BJ (cell line): ENCODE results near the gene TRABD2B. TPM values are rescaled to one million over a fixed set of nuclear protein-coding genes. Genes with fewer than 3 reads are reported as not detected.

Experiments used
- CTCF ChIA-PET: fragments of 350-600 bp; formaldehyde crosslinking; extraction: SDS; loops from one replicate; lab custom pipeline; 2021; ENCODE audit warnings: antibody characterized with exemption, inconsistent platforms; lab: Yijun Ruan, JAX
- POLR2A ChIA-PET: fragments of 300-600 bp; sonication (Branson Sonifier 250); formaldehyde crosslinking; extraction: SDS; loops from one replicate; lab custom pipeline; 2021; ENCODE audit warnings: antibody characterized with exemption; lab: Charles Lee
- DNase-seq: peaks from one replicate; pipeline ENCODE4 v3.0.0-alpha.2; 2011; ENCODE audit warnings: low read depth
- H3K27me3 ChIP-seq: 2 replicates; pipeline ENCODE4 v1.6.0; 2011; ENCODE audit warnings: low read length; ENCODE audit not compliant: control insufficient read depth, insufficient read depth
- H3K36me3 ChIP-seq: 2 replicates; pipeline ENCODE4 v1.5.1; 2011; ENCODE audit warnings: low read length; ENCODE audit not compliant: control insufficient read depth, insufficient read depth
- H3K4me3 ChIP-seq: 2 replicates; pipeline ENCODE4 v1.5.1; 2011; ENCODE audit warnings: low read depth, mild to moderate bottlenecking, control low read depth, low read length
- polyA plus RNA-seq: library from polyadenylated mRNA; depleted of rRNA; stranded (reverse); fragments of >200 nt; gene quantifications from 2 replicates; pipeline ENCODE4 v1.2.3, GENCODE V29; 2011
- TF ChIP-seq, protein P1 (sequence below): IDR thresholded peaks from 2 replicates; pipeline ENCODE4 v1.5.1; 2011; ENCODE audit warnings: low read depth, mild to moderate bottlenecking, control low read depth, inconsistent platforms, low read length, moderate library complexity; ENCODE audit not compliant: insufficient read depth

The TRABD2B gene
- polyA plus RNA-seq, 1 experiment = not detected

- Histone ChIP-seq H3K4me3 (no peak overlapping the region), H3K36me3 (no peaks in the 10 kb centered on the region), H3K27me3 (no peaks in the 10 kb centered on the region)
- DNase-seq = no peak
- POLR2A ChIA-PET = no interaction called here
- CTCF ChIA-PET = interaction anchor here (1.0 to 1.7 kb wide), 3 partner anchors 14 to 36 kb away, joined by 3 to 5 read pairs (median 3); partner anchors contain the start of gene TRABD2B
- TF ChIP-seq, protein P1, sequence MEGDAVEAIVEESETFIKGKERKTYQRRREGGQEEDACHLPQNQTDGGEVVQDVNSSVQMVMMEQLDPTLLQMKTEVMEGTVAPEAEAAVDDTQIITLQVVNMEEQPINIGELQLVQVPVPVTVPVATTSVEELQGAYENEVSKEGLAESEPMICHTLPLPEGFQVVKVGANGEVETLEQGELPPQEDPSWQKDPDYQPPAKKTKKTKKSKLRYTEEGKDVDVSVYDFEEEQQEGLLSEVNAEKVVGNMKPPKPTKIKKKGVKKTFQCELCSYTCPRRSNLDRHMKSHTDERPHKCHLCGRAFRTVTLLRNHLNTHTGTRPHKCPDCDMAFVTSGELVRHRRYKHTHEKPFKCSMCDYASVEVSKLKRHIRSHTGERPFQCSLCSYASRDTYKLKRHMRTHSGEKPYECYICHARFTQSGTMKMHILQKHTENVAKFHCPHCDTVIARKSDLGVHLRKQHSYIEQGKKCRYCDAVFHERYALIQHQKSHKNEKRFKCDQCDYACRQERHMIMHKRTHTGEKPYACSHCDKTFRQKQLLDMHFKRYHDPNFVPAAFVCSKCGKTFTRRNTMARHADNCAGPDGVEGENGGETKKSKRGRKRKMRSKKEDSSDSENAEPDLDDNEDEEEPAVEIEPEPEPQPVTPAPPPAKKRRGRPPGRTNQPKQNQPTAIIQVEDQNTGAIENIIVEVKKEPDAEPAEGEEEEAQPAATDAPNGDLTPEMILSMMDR = no peak
Measured at GRCh38 chr1:48033495-48034045, 36.4 kb upstream of the TRABD2B start.

DNA sequence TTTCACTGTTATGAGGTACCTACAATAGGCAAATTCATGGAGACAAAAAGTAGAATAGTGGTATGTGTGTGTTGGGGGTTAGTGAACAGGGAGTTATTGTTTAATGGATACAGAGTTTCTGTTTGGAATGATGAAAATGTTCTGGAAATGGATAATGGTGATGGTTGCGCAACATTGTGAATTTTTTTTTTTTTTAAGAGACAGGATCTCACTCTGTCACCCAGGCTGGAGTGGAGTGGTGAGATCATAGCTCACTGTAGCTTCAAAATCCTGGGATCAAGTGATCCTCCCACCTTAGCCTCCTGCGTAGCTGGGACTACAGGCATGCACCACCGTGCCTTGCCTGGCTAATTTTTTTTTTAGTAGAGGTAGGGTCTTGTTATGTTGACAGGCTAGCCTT is 34.5 kb upstream of the TRABD2B start:
- POLR2A ChIA-PET = no interaction called here
- Histone ChIP-seq H3K27me3 (no peaks in the 10 kb centered on the region), H3K36me3 (no peaks in the 10 kb centered on the region), H3K4me3 (no peak overlapping the region)
- TF ChIP-seq, protein P1 = no peak
- DNase-seq = no peak
- CTCF ChIA-PET = interaction anchor here (0.6 to 1.7 kb wide), 3 partner anchors 29 to 119 kb away, joined by 3 to 7 read pairs (median 5); no protein-coding TSS in a partner anchor

DNA sequence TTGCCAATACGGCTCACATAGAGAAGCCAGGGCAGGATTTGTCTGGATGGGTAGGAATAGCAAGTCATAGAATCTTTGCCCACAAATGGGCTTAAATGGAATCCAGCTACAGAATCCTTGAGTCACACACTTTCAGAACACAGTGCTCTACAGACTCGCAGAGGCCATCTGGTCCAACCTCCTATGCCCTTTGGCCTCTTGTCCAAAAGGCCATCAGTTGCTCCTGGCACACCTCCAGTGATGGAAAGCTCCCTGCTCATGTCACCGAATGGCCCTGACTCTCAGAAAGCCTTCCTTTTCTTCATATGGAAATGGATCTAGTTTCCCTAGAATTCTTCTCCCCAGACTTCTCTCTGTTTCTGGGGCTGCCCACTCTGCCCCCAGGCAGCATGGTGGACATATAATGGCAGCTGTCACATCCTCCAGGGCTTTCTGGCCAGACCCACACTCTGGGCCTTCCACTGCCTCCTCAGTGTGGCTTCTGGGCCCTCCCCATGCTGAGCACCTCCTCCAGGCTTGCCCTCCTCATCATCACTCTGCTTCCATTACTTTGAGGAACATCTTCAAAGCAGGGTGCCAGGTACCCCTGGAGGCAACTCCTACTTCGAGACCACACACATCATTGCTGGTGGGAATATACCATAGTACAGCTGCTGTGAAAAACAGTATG is 33.6 kb upstream of the TRABD2B start:
- H3K27me3 ChIP-seq = no peaks in the 10 kb centered on the region
- no peaks in the 10 kb centered on the region for H3K36me3 ChIP-seq
- no peak for DNase-seq
- no peak overlapping the region for H3K4me3 ChIP-seq
- TF ChIP-seq, protein P1 = no peak
- ChIA-PET CTCF (no interaction called here), POLR2A (no interaction called here)

GRCh38 chr1:48030211-48030610 is 33.0 kb upstream of the TRABD2B start:
- Histone ChIP-seq H3K27me3 (no peaks in the 10 kb centered on the region), H3K4me3 (no peak overlapping the region), H3K36me3 (no peaks in the 10 kb centered on the region)
- POLR2A ChIA-PET = no interaction called here
- TF ChIP-seq, protein P1 = no peak
- DNase-seq = no peak
- CTCF ChIA-PET = interaction anchor here (1.2 kb wide), 1 partner anchor 33 kb away, joined by 6 read pairs; the partner anchor contains the start of gene TRABD2B

DNA sequence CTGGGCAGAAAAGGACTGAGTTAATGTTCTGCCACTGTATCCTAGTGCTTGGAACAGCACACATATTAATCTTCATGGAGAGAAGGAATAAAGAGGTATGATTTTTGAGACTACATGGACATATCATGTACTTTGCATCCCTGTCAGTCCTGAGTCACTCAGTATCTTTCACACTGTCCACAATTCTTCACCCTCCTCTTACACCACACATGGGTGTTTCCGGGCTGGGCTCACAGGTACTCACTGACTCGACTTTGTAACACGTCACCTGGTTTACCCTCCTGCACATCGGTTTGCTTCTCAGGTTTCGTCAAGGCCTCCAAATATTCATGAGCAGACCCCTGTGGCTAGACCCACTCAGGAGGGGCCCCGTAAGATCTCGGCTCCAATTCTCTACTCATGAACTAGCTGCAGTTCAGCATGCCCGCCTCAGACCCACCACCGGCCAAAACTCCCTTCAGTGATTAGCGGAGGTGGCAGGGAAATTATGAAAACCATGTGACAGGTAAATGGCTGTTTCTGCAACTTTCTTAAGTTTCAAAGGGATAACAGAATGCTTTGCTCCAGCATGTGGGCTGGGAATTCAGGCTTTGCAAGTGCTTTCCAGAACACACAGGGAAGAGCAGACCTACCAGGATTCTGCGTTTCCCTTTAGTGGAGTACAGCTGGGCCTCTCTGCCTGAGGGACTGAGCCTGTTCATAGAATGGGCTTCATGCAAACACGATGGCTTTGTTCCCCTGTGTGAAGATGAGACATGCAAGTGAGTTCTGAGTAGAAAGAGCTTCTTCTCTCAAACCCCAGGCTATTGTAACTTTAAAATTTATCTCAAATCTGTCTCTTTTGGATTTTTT is 31.3 kb upstream of the TRABD2B start:
- Histone ChIP-seq H3K36me3 (no peaks in the 10 kb centered on the region), H3K27me3 (no peaks in the 10 kb centered on the region), H3K4me3 (no peak overlapping the region)
- TF ChIP-seq, protein P1 = no peak
- POLR2A ChIA-PET = no interaction called here
- no peak for DNase-seq
- CTCF ChIA-PET = no interaction called here
